GM18499 (cell line): Measurements from ENCODE around the gene MAP1B.

Source experiments
- ATAC-seq: cut with Tn5 transposase; IDR thresholded peaks from one replicate; pipeline ENCODE4 v1.9.1; 2021; ENCODE audit warnings: moderate number of reproducible peaks; ENCODE audit not compliant: insufficient read depth, unreplicated experiment

The MAP1B gene

DNA sequence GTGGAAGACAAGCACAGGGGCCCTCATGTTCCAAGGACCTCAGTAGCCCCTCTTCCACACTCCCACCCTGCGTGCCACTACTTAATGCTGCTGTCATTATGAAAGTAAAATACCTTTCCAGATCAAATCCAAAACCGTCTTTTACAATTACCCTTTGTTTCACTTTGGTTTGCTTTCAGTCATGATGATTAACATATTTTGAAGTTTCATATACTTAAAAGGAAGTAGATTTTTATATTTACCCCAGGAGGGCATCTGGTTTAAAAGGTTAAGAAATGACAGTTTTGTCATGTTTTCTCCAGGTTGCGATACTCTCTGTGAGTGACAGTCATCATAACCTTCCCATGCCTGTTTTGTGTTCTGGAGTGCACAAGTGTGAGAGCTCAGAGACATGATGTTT lies 13.5 kb upstream of the MAP1B start:
- no peak for ATAC-seq

DNA sequence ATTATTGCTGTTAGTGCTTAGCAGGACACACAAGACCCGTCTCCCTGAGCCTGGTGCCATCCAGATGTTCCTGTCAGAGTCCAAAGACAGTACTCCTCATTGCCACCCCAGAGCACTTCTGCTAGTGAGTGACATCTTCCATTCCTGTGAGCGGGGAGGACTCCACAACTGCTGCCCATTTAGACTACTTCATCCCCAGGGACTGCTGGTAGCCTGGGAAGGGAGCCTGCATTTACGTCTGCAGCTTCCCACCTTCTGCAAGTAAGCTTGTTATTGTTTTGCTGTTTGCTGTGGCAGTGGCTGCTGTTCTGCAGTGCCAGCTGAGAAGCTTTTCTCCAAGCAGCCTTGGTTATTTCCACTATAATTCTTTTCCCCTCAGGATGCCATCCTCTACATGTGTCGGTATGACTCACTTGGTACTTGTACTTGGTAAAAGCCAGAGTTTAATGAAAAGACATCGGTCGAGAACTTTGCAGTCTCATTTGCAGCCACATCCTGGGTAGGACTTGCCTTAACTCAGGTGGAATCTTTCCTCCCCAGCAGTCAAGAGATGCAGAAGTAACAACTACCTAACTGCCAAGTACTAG lies 10.6 kb upstream of the MAP1B start:
- ATAC-seq: no peak

DNA sequence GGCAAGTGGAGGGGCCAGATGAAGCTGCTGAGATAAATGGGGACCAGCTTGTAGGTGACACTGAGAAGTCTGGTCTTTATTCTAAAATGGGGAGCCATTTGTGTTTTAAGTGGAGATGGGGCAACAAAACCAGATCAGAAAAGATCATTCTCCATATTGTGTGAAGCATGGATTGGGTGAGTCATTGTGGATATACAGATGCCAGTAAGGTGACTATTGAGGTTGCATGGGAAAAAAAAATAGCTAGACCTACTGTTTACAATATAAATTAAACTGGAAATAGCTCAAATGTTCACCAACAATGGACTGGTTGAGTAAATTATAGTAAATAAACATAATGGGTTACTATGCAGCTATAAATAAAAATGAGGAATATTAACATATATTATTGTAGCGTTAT lies 5.4 kb upstream of the MAP1B start:
- ATAC-seq: no peak

DNA sequence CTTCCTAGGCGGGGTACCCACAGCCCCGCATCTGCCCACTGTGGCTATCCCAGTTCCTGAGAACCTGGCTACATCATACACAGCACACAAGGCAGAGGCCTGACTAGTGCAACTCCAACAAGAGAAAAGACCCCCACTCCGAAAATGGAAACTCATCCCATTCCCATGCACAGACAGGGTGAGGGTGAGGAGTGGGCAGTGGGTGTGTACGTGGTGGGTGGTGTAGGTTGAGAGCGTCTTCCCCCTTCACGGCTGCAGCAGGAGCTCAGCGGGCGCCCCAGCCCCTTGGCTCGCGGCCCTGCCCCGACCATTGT lies 501 bp upstream of the MAP1B start:
- no peak for ATAC-seq

DNA sequence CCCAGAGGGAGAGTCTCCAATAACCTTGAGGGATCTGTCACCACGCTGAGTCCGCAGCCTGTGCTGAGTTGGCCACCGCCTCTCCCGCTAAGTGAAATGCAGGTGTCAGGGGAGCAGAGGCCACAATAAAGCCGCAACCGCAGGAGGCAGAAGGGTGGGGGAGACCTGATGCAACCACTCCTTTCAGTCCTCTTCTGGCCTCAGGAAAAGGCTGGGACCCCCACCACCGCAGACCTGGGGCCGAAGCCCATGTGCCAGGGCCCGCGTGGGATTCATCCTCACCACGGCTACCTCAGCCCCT lies 576 bp downstream of the MAP1B start:
- no peak for ATAC-seq

DNA sequence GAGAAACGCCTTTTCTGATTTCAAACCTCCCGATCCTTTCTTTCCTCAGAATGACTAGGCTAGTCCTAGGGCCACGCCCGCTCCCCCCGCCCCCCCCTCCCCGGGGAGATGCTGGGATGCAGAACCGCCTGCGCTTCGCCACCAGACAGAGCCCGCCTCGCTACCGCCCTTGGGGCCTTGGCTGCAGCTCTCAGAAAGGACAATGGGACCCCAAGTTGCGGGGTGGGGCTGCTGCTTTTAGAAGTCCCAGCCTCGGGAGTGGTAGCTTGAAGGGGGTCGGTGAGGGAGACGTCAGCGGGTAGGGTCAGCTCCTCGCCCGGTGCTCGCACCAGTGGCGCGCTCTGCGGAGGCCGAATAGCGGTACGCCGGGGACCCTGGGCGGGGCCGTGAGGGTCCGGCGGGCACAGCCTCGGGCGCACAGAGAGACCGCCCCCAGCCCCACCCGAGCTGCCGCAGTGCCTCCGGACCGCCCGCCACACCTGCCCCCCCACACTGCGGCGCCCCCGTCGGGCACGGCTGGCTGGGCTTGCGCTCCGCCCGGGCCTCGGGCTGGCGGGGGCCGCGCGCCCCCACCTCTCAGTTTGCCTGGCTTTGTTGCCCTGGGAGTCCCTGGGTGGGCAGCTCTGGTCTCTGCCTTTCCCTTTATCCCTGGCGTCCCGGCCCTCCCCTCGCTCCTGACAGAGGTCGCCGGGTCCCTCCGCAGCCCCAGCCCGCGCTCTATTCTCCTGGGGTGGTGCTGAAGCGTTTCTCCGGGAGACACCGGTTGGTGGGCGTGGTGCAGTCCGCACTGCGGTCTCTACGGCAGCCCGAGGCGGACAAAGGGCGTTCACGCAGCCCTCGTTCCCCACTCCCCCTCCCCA lies 1.2 kb downstream of the MAP1B start:
- no peak for ATAC-seq

DNA sequence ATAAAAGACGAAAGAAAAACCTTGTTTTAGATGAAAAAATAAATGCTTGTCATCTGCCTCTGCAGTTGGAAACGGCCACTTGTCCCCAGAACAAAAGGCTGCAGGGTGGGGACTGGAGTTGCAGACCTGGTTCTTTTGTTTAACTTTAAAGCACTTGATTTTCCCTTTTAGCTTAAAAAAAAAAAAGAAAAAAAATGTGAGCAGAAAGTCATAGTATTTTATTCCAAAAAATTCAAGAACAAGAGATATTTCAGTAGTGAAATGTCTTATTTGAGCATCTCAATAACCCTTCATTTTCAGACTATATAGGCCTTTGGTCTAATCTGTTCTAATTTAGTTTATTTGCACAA lies 1.8 kb downstream of the MAP1B start:
- no peak for ATAC-seq

DNA sequence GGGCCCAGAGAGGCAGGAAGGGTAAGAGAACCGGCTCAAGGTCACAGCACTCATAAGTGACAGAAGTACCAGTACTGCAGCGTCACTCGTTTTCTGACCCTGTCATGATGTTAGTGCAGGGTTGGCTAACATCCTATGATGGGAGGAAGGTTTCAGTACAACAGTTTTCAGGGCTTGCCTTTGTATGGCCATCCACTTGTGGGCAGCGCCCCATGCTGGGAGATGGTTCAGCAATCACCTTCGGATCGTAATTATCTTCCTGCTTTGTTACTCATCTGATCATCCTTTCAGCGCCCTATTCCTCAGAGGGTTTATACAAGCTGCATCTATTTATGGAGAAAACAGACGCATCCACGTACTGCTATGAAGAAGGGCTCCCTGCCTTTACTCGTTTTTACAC lies 2.4 kb downstream of the MAP1B start:
- ATAC-seq: no peak

DNA sequence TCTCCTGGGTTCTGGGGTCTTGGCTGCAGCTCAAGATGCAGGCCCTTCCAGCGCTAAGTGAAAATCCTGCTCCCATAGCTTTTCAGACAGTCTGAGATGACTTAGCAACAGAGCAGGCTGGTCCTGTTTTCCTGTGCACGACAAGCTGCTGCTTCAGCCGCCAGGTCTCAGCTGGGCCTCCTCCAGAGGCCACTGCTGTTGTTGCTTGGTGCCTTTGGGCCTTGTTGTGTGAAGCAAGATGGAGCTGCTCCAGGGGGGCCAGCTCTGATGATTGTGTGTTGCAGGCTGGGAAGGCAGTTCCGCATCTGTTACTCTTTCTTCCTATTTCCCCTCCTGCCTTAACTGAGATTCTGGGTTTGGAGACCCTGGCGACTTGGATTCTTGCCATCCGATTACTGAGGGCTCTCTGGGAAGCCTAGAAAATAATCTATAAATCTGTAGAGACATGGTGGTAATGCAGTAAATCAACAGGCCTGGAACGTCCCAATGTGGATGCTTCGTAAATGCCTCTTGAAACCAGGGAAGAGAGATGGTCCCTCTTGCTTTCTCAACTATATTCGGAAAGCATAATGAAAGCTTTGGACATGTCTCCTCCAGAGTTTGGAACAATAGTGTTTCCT lies 3.2 kb downstream of the MAP1B start:
- no peak for ATAC-seq

DNA sequence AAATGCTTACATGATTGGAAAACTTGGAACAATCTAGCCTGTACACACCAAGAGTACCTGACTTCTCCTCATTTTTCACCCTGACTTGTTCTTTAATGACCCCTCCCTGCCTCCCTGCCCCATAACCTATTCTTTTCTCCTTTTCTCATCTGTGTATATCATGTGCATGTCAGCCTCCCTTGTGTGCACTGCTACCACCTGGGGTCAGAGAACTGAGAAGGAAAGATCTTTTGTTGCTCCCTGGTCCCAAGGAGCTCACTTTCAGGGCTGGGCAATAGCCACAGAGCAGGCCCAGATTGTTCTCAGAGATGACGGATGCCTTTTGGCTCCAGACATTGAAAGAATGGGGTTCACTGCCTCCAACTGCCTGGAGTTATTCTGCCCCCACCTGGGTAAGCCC lies 5.1 kb downstream of the MAP1B start:
- ATAC-seq: no peak

DNA sequence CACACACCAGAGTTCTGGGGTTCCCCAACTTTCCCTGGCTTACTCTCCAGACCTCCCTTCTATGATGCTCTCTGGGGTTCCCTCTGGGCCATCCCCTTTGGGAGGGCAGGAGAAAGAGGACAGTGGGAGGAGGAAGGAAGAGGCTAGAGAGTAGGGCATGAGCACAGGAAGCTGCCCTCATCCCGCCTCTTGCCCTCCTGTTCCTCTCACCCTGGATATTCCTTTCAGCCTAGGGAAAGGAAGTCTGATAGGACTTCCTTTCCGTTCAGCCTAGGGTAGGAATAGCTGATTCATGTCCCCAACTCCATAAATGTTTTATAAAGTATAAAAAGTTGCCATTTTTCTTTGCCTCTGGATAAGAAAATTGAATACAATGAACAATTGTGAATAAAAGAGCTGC lies 7.4 kb downstream of the MAP1B start:
- ATAC-seq: no peak

DNA sequence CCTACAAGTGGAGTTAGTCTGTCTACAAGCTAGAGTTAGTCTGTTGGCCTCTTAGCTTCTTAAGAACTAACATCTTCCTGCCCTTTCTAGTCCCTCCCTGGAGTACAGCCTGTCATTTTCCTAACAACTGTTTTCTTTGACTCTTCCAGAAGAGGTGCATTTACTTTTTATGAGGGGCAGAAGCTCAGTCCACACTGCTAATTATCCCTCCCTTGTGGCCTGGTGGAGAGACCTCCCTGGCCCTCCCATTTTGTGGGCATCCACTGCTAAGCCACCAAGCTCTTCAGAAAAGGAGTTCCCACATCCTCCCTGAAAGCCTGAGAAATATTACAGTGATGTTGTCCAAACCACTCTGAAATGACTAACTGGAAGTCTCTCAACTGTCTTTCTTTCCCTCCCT lies 8.0 kb downstream of the MAP1B start:
- no peak for ATAC-seq

DNA sequence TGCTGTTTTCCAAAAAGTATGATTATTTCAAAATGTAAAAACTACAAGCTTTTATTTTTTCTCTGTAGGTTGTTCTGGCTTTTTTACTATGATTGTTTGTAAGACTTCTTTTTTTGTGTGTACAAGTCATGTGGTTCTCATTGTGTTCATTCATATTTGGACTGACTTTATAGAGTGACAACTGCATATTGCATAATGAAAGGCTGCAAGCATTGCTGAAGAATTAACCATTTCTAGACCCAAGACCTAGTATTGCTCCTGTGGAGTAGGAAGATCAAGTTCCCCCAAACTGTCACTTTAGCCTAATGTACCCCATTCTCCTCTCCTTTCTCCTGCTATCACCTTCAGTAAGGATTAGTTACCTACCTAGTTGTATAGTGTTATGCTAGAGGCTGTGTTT lies 10.0 kb downstream of the MAP1B start:
- no peak for ATAC-seq

DNA sequence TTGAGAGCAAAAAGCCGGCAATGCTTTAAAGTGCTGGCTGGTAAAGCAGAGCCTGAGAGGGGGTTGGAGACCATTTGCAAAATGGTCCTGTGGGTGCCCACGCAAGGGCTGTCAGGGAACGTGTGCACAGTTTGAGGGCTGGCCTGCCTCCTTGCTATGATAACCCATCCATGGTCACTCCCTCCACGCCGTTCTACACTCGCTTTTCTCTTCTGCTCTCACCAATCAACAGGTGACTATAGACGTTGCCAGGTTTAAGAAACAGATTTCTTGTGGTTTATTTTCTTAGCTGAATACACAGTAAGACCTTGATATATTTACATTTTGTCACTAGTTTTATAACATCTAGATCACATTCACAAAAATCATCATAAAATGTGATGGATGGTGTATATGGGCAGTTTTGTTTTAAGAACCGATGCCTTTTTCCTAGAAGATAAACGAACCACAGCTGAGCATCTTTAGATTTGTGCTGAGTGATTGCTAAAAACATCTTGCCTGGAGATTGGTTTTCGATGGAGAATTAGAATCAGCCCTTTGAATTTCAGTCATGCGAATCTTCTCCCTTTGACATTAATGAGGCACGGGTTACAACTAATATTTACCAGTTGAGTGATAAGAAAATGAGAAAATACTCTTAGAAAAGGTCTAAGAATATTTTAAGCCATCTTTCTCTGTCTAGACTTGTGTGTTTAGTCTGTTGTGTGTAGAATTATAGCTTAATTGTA lies 13.9 kb downstream of the MAP1B start:
- no peak for ATAC-seq

DNA sequence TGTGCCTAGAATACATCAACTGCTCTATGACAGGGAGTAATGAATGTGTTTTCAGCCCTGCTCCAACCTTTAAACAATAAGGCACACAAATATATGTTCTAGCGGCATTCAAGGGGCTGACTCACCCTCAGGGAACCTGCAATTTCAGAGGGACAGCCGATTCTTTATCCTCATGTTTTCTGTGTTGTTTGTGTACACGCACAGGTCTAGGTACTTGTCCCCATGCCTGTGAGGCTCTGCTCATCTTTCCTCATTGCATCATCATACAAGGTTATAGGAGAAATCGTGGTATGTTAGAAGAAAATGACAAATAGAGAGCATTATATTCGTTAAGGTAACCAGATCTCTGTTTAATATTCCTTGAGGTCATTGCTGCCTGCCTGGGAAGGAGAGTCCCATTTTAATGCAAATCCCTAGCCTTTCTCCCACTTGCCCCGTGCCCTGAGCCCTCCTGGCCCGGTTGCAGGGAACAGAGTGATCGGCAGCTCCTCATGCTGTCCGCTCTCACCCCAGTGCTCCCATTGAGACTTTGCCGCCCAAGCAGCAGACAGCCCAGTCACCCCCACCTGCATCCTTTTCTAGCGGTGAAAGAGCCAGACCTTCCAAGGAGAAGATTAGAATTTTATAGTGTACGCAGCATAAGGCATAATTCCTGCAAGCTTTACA lies 14.6 kb downstream of the MAP1B start:
- ATAC-seq: no peak

DNA sequence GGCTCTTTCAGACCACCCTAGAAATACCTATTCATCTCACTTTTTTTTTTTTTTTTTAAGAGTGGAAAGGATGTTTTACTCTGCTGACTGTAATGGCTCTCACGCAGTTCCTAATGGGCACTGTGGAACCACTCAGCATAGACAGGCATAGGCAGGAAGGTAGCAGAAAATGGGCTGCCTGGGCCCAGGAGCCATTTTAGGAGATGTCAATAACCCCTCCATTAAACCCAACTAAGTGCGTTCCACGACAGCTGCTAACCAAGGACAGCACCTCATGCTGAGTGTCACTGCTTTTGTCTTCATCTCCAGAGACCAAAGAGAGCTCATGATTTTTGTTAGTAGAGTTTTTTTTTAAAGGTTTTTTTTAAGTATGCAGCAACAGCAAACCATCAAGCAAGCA lies 15.3 kb downstream of the MAP1B start:
- no peak for ATAC-seq

DNA sequence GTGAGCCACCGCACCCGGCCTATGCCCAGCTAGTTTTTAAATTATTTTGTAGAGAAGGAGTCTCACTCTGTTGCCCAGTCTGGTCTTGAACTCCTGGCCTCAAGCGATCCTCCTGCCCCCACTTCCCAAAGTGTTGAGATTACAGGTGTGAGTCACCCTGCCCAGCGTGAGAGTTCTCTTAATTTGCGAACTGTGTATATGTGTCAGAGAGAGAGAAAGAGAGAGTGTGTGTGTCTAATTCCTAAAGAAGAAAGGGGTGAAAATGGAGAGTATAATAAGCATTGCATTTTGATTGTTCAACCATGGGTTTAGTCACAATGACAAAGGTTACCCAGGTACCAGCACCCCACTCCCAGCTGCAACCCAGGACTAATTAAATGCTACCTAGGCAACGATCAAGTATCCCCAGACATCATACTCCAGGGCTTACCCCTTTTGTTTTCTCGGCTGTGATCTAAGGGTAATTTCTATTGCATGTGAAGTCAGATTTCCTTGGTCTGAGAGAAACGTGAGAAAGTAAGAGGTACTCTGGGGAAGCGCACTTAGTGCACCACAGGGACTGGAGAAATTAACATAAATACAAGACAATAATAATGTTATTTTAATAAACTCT lies 16.6 kb downstream of the MAP1B start:
- ATAC-seq: no peak

DNA sequence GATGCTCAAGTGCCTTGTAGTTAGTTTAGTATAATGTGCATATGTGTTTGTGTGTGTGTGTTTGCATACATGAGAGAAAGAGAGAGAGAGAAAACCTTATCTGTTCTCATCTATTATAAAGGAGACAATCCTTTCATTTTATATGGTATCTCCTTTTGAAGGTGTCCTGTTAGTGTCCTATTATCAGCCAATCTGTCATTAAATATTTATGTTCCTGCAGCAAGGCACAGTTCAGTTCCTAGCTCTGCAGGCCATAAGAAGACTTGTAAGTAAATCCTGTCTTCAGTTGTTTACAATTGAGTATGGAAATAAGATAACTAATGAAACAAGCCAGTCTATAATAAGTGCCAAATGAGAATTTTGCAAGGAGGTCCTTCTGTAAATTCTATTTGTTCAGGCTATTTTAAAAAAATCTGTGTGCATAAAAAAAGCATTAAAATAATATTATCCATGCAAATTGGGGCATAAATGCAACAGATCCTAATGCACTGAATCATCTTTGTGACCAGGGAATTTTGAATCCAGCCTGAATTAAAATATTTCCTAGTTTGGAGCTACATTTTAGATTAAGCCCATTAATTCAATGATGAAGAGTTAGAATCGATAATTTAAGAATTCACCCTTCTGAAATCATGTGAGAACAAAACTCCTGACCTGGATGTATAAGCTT lies 18.1 kb downstream of the MAP1B start:
- ATAC-seq: no peak

DNA sequence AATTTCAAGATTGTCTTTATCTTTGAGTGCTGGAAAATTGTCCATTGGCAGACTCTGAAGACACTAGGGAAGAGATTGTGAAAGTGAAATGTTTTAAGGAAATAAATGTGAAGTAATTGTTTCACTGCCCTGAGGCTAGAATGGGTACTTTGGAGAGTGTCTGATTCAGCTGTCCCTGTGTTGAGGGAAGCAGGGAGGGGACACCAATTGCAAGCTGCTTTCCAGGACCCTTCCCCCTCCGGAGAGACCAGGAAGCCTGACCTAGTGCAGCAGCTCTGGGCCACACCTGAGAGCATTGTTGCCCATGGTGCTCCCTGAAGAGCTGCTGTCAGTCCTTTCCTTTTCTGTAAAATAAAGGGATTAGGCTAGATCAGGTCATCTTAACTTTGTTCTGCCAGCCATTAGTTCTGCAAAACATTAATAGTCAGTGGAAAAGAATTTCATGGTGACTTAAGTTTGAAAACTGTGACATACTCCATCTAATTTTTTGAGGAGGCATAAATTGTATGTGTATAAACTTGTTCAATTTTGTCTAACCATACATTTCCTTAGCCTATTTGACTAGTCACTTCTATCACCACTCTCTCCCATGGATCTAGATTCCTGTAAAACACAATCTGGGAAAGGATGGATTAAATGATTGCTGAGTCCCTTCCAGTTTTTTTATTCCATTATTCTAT lies 18.8 kb downstream of the MAP1B start:
- no peak for ATAC-seq

DNA sequence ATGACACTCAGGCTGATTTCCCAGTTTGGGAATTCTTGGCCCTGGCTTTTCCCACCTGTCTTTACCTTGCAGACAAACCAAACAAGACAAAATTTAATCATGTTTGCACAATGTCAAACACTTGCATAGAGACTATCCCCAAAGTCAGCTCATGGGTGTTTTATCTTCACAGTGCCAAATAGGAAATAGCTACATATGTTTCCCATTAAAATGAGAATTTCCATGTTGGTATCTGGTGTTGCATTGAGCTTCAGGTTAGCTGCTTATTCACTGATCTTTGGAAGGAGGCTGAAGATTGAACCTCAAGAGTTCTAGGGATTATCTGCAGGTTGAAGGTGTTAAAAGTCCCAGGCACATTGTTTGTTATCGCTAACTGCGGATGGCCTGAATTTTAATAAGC lies 19.5 kb downstream of the MAP1B start:
- ATAC-seq: no peak
